ENCODE measurements around the gene CDKN1A. TPM values are rescaled to one million over a fixed set of nuclear protein-coding genes. Genes with fewer than 3 reads are reported as not detected.
A peak's percentile ranks its signal among the peaks of the same experiment; 100 is the strongest.

Gene CDKN1A
- total and polyA plus RNA-seq, 8 donors: 4.7 to 240 (median 6.8) TPM

- ATAC-seq: no peak
- intact Hi-C loops (cut with DNase I): no loop called here
Measured at GRCh38 chr6:36716476-36717093, 38.1 kb downstream of the CDKN1A start.

GRCh38 chr6:36717231-36717825 is 38.8 kb downstream of the CDKN1A start:
- Histone ChIP-seq H3K36me3 (peaks cover 0 to 5% of the 10 kb centered on the region in 2 donors), H3K4me1 (no peaks in the 10 kb centered on the region), H3K4me3 (no peak overlapping the region), H3K27ac (no peak overlapping the region), H3K9me3 (no peaks in the 10 kb centered on the region), H3K27me3 (no peaks in the 10 kb centered on the region)
- DNase-seq: no peak
- ATAC-seq: no peak
- no peak for TF ChIP-seq CTCF (IDR thresholded peaks at IDR 0.05)
- intact Hi-C loops (cut with DNase I): no loop called here

More at GRCh38 chr6:36716476-36717093, 38.1 kb downstream of the CDKN1A start:
- no peak for DNase-seq
- peaks cover 0 to 5% of the 10 kb centered on the region in 2 donors for H3K36me3 ChIP-seq
- H3K27me3 ChIP-seq: no peaks in the 10 kb centered on the region
- no peak for TF ChIP-seq CTCF (IDR thresholded peaks at IDR 0.05)
- no peaks in the 10 kb centered on the region for H3K4me1 ChIP-seq
- H3K9me3 ChIP-seq: no peaks in the 10 kb centered on the region
- no peak overlapping the region for H3K27ac ChIP-seq
- H3K4me3 ChIP-seq: no peak overlapping the region

GRCh38 chr6:36717871-36718540 is 39.5 kb downstream of the CDKN1A start:
- Histone ChIP-seq H3K27ac (no peak overlapping the region), H3K4me3 (no peak overlapping the region), H3K4me1 (no peaks in the 10 kb centered on the region), H3K9me3 (no peaks in the 10 kb centered on the region), H3K36me3 (peaks cover 0 to 5% of the 10 kb centered on the region in 2 donors), H3K27me3 (no peaks in the 10 kb centered on the region)
- ATAC-seq (no peak), DNase-seq (no peak)
- intact Hi-C loops (cut with DNase I): no loop called here
- TF ChIP-seq CTCF (IDR thresholded peaks at IDR 0.05): no peak

GRCh38 chr6:36718560-36718959 is 40.0 kb downstream of the CDKN1A start:
- ATAC-seq: no peak
- no peaks in the 10 kb centered on the region for H3K4me1 ChIP-seq
- H3K36me3 ChIP-seq: peaks cover 0 to 5% of the 10 kb centered on the region in 2 donors
- no peak for TF ChIP-seq CTCF (IDR thresholded peaks at IDR 0.05)
- no peaks in the 10 kb centered on the region for H3K9me3 ChIP-seq
- H3K4me3 ChIP-seq: no peak overlapping the region
- H3K27me3 ChIP-seq: no peaks in the 10 kb centered on the region
- H3K27ac ChIP-seq: no peak overlapping the region
- DNase-seq: no peak
- intact Hi-C loops (cut with DNase I): no loop called here

- Histone ChIP-seq H3K27ac (no peak overlapping the region), H3K27me3 (no peaks in the 10 kb centered on the region), H3K4me3 (no peak overlapping the region), H3K9me3 (no peaks in the 10 kb centered on the region), H3K4me1 (no peaks in the 10 kb centered on the region), H3K36me3 (peaks cover 0 to 5% of the 10 kb centered on the region in 2 donors)
- peak in 1 of 4 donors; percentile 2 for DNase-seq
- intact Hi-C loops (cut with DNase I): no loop called here
- no peak for ATAC-seq
- no peak for TF ChIP-seq CTCF (IDR thresholded peaks at IDR 0.05)
Measured at GRCh38 chr6:36719126-36719525, 40.6 kb downstream of the CDKN1A start.
